Measurements from ENCODE around the gene VAV3. TPM values are rescaled to one million over a fixed set of nuclear protein-coding genes. Genes with fewer than 3 reads are reported as not detected.

VAV3 gene
- total and polyA plus RNA-seq, 2 of the 8 experiments (the other 6 are each of a cell fraction or from before 2014, with no cell fraction given), result 2.9 to 7.9 TPM

DNA sequence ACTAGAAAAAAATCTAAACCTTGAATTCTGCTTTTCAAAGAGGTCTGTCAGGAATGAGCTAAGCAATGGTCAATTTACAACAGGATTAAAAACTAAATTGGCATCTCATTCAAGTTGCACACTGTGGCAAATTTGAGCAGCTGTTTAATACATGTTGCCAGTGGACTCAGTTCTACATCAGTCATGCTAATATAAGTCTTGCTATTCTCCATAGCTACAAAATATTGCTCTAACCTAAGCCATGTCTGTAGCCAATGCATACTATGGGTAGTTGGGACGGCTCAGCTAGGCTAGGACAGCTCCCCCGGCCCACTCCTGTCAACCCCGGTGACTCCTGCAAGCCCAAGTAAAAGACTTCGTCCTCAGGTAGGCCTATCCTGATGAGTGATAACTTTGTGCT, 10.9 kb upstream of the VAV3 start:
- POLR2A ChIA-PET (ENCODE audit: partially characterized antibody), result interaction anchor here (1.5 kb wide), 1 partner anchor 10 kb away, joined by 4 read pairs; no protein-coding TSS in a partner anchor
- FAIRE-seq, result no peak
- TF ChIP-seq SIRT6 (IDR thresholded peaks at IDR 0.05; ENCODE audit: low read length), result no peak
- TF ChIP-seq CTBP2 (IDR thresholded peaks at IDR 0.05; ENCODE audit: borderline replicate concordance, insufficient read depth, insufficient read length, low read length), result no peak
- TF ChIP-seq SP4 (IDR thresholded peaks at IDR 0.05; ENCODE audit: low read length), result no peak
- TF ChIP-seq, protein P1, sequence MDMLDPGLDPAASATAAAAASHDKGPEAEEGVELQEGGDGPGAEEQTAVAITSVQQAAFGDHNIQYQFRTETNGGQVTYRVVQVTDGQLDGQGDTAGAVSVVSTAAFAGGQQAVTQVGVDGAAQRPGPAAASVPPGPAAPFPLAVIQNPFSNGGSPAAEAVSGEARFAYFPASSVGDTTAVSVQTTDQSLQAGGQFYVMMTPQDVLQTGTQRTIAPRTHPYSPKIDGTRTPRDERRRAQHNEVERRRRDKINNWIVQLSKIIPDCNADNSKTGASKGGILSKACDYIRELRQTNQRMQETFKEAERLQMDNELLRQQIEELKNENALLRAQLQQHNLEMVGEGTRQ (IDR thresholded peaks at IDR 0.05; ENCODE audit: low read length), result no peak
- no peak for TF ChIP-seq MAFK (IDR thresholded peaks at IDR 0.05; ENCODE audit: low read depth, low read length)
- TF ChIP-seq RBBP5 (IDR thresholded peaks at IDR 0.05; ENCODE audit: borderline replicate concordance, low read depth, low read length), result no peak
- TF ChIP-seq SIN3A (conservative IDR thresholded peaks at IDR 0.05 in 1 of 2, IDR thresholded peaks at IDR 0.05 in 1 of 2; ENCODE audit: low read depth in 1 of 2, low read length in 2 of 2), result no peak
- no peak for TF ChIP-seq TEAD4 (IDR thresholded peaks at IDR 0.05; ENCODE audit: low read depth, low read length)
- TF ChIP-seq RNF2 (IDR thresholded peaks at IDR 0.05; ENCODE audit: borderline replicate concordance, low read depth, low read length, missing control alignments, poor library complexity, severe bottlenecking), result no peak
- TF ChIP-seq SIX5 (IDR thresholded peaks at IDR 0.05; ENCODE audit: low read depth, low read length), result no peak
- TF ChIP-seq, protein P2, sequence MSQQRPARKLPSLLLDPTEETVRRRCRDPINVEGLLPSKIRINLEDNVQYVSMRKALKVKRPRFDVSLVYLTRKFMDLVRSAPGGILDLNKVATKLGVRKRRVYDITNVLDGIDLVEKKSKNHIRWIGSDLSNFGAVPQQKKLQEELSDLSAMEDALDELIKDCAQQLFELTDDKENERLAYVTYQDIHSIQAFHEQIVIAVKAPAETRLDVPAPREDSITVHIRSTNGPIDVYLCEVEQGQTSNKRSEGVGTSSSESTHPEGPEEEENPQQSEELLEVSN (IDR thresholded peaks at IDR 0.05), result no peak

More for the DNA sequence above, 10.9 kb upstream of the VAV3 start:
- H3K56ac ChIP-seq (replicated peaks; ENCODE audit: insufficient read length, low read depth, low read length), result no peak overlapping the region
- peak overlapping the region; percentile 37; the same call in 1 of the 2 replicates for H2AFZ ChIP-seq (ENCODE audit: low read length)
- no peak overlapping the region for H4K8ac ChIP-seq (ENCODE audit: extremely low read depth, insufficient read depth, low read length)
- no peak overlapping the region for H2AK5ac ChIP-seq (ENCODE audit: low read depth, low read length)
- no peaks in the 10 kb centered on the region for H3K36me3 ChIP-seq (ENCODE audit: control insufficient read depth in 2 of 4, insufficient read depth in 4 of 4, low read length in 3 of 4)
- H3K14ac ChIP-seq (ENCODE audit: insufficient read length), result no peak overlapping the region
- H3K4me1 ChIP-seq (replicated peaks in 1 of 4; ENCODE audit: control insufficient read depth in 3 of 4, insufficient read depth in 4 of 4, low read length in 3 of 4), result no peaks in the 10 kb centered on the region
- no peak overlapping the region; a peak in 1 of 7 replicates for H3K9ac ChIP-seq (replicated peaks in 1 of 4; ENCODE audit: extremely low read depth in 1 of 4, low read depth in 3 of 4, low read length in 3 of 4)
- no peak overlapping the region for H2BK120ac ChIP-seq (replicated peaks; ENCODE audit: low read depth, low read length)
- H2BK20ac ChIP-seq (ENCODE audit: low read length), result no peak overlapping the region
- H3K23ac ChIP-seq (ENCODE audit: insufficient read length), result no peak overlapping the region
- no peak for DNase-seq (ENCODE audit: low read depth in 1 of 2, low spot score in 2 of 2)
- no peaks in the 10 kb centered on the region for H3K79me1 ChIP-seq (ENCODE audit: low read depth, low read length)
- no peak overlapping the region for H3K4ac ChIP-seq (replicated peaks; ENCODE audit: insufficient read length, low read depth, low read length)
- H3K18ac ChIP-seq (ENCODE audit: extremely low read depth, low read length), result no peak overlapping the region
- H4K20me1 ChIP-seq (replicated peaks in 1 of 2; ENCODE audit: control insufficient read depth in 1 of 2, insufficient read depth in 2 of 2, low read length in 2 of 2), result no peaks in the 10 kb centered on the region
- no peak overlapping the region for H2BK15ac ChIP-seq (ENCODE audit: low read length)
- H3K9me3 ChIP-seq (ENCODE audit: insufficient read depth in 2 of 2, low read depth in 1 of 2, low read length in 1 of 2), result no peaks in the 10 kb centered on the region
- no peaks in the 10 kb centered on the region for H3K79me2 ChIP-seq (ENCODE audit: control insufficient read depth in 1 of 2, insufficient read depth in 2 of 2, low read length in 2 of 2)
- H3K27ac ChIP-seq (ENCODE audit: low read depth, low read length), result no peak overlapping the region
- H3K27me3 ChIP-seq (replicated peaks in 1 of 4; ENCODE audit: control insufficient read depth in 3 of 4, extremely low read depth in 1 of 4, insufficient read depth in 3 of 4, low read length in 3 of 4), result no peaks in the 10 kb centered on the region; a peak in 1 of 7 replicates
- H3K4me3 ChIP-seq (ENCODE audit: extremely low read depth in 1 of 4, insufficient read depth in 2 of 4, low read depth in 3 of 4, low read length in 4 of 4), result no peak overlapping the region
- no peak overlapping the region for H4K5ac ChIP-seq (ENCODE audit: insufficient read length, low read depth, low read length)
- no peak overlapping the region for H2BK5ac ChIP-seq (ENCODE audit: low read depth, low read length)
- H4K91ac ChIP-seq (replicated peaks; ENCODE audit: insufficient read length, low read length), result no peak overlapping the region
- CTCF ChIA-PET (ENCODE audit: partially characterized antibody), result interaction anchor here (1.5 to 2.4 kb wide), 2 partner anchors 21 to 194 kb away, joined by 3 to 7 read pairs; no protein-coding TSS in a partner anchor
- H2BK12ac ChIP-seq (ENCODE audit: low read depth, low read length), result no peak overlapping the region
- no peaks in the 10 kb centered on the region; the same call in 1 of the 2 replicates for H3K23me2 ChIP-seq (ENCODE audit: low read depth, low read length)
- no peak overlapping the region for H3K4me2 ChIP-seq (ENCODE audit: insufficient read depth in 1 of 2, low read depth in 2 of 2, low read length in 2 of 2)
- 96% methylated on average over 4 of the region's 4 CpGs; no CpG with 5 or more reads in 1 of the 2 experiments for WGBS, 2 experiments (ENCODE audit: extremely low coverage in 1 of 2, insufficient coverage in 1 of 2, insufficient read length in 1 of 2, insufficient replicate concordance in 2 of 2, low coverage in 1 of 2, low lambda C conversion rate in 2 of 2, missing lambda C conversion rate in 1 of 2)
